ENCODE results near the gene HTT. TPM values are rescaled to one million over a fixed set of nuclear protein-coding genes. Genes with fewer than 3 reads are reported as not detected.

HTT gene
- total and polyA plus RNA-seq, 2 of the 8 experiments (the other 6 are each of a cell fraction or from before 2014, with no cell fraction given) = 24.0 to 71.0 TPM

GRCh38 chr4:3290889-3291321 lies 216.4 kb downstream of the HTT start (continued):
- no peak for TF ChIP-seq CHD7 (IDR thresholded peaks at IDR 0.05; ENCODE audit: insufficient replicate concordance, low read length)
- no peak for TF ChIP-seq E2F6 (IDR thresholded peaks at IDR 0.05)
- no peak for TF ChIP-seq USF2 (IDR thresholded peaks at IDR 0.05; ENCODE audit: low read length)
- no peak for TF ChIP-seq POLR2AphosphoS5 (IDR thresholded peaks at IDR 0.05; ENCODE audit: low read depth, low read length)
- no peak for TF ChIP-seq CEBPB (IDR thresholded peaks at IDR 0.05; ENCODE audit: low read depth, low read length)
- no peak for TF ChIP-seq JUN (IDR thresholded peaks at IDR 0.05; ENCODE audit: low read depth, low read length)
- TF ChIP-seq YY1 (IDR thresholded peaks at IDR 0.05; ENCODE audit: low read depth, low read length) = no peak
- TF ChIP-seq SIN3A (conservative IDR thresholded peaks at IDR 0.05 in 1 of 2, IDR thresholded peaks at IDR 0.05 in 1 of 2; ENCODE audit: low read depth in 1 of 2, low read length in 2 of 2) = no peak
- TF ChIP-seq SUZ12 (IDR thresholded peaks at IDR 0.05; ENCODE audit: low read length) = no peak
- no peak for TF ChIP-seq RAD21 (IDR thresholded peaks at IDR 0.05 in 1 of 2, conservative IDR thresholded peaks at IDR 0.05 in 1 of 2; ENCODE audit: low read depth in 2 of 2, low read length in 2 of 2)
